Left ventricle myocardium superior (tissue), 1 donor: Measurements from ENCODE around the gene VAMP2. TPM values are rescaled to one million over a fixed set of nuclear protein-coding genes. Genes with fewer than 3 reads are reported as not detected.
A peak's percentile ranks its signal among the peaks of the same experiment; 100 is the strongest.

Experiments
- ATAC-seq: fragments of 200-7000 bp; cut with Tn5 transposase; one replicate; pipeline ENCODE4 v1.9.1; 2020; ENCODE audit warnings: mild to moderate bottlenecking, moderate library complexity
- DNase-seq: peaks from one replicate; pipeline ENCODE4 v3.0.0-alpha.2; 2020
- intact Hi-C: fragments of 100-400 bp; cut with micrococcal nuclease; formaldehyde crosslinking; loops from one replicate; pipeline ENCODE4 v1.11.0; 2022
- total RNA-seq: library from RNA; stranded (reverse); fragmentation: NEBNext Ultra II Directional; extraction: Animal tissue kit (Norgen Biotek cat#: 25700); gene quantifications from one replicate; pipeline ENCODE4 v1.2.1, GENCODE V29; 2021
- donor health status: DM: no; HTN: yes; CAD: no; lungs with severe emphysema.

The VAMP2 gene
- total RNA-seq, 1 donor from 2014 or later, result 62.3 TPM

- peak; percentile 75 for DNase-seq
- intact Hi-C loops, result no loop called here
Measured at GRCh38 chr17:8126491-8127066, 36.2 kb downstream of the VAMP2 start.

GRCh38 chr17:8125947-8126490 lies 36.7 kb downstream of the VAMP2 start:
- intact Hi-C loops, result no loop called here
- ATAC-seq (peak; percentile 1), DNase-seq (no peak)

More at GRCh38 chr17:8126491-8127066, 36.2 kb downstream of the VAMP2 start:
- ATAC-seq, result peak; percentile 72

GRCh38 chr17:8125154-8125946 lies 37.4 kb downstream of the VAMP2 start:
- ATAC-seq (peak; percentile 41), DNase-seq (peak; percentile 78)
- intact Hi-C loops, result no loop called here

- DNase-seq (no peak), ATAC-seq (no peak)
- intact Hi-C loops, result no loop called here
Measured at GRCh38 chr17:8124350-8125153, 38.2 kb downstream of the VAMP2 start.

GRCh38 chr17:8123695-8124349 lies 38.9 kb downstream of the VAMP2 start, which contains the start of gene HES7:
HES7 (minus strand) TSS chr17:8124106; CDS start chr17:8124084, 22 bp downstream.
- intact Hi-C loops, result no loop called here
- no peak for DNase-seq

GRCh38 chr17:8122924-8123694 lies 39.6 kb downstream of the VAMP2 start:
- DNase-seq (peak; percentile 66), ATAC-seq (no peak)
- intact Hi-C loops, result no loop called here

More at GRCh38 chr17:8123695-8124349, 38.9 kb downstream of the VAMP2 start, which contains the start of gene HES7:
- ATAC-seq, result no peak

GRCh38 chr17:8122422-8122923 lies 40.3 kb downstream of the VAMP2 start:
- DNase-seq (no peak), ATAC-seq (no peak)
- intact Hi-C loops, result no loop called here

- peak; percentile 37 for ATAC-seq
- DNase-seq, result peak; percentile 80
- intact Hi-C loops, result no loop called here
Measured at GRCh38 chr17:8121681-8122421, 40.9 kb downstream of the VAMP2 start.

GRCh38 chr17:8121407-8121680 lies 41.4 kb downstream of the VAMP2 start:
- DNase-seq (no peak), ATAC-seq (no peak)
- intact Hi-C loops, result no loop called here

GRCh38 chr17:8120520-8121406 lies 42.0 kb downstream of the VAMP2 start:
- DNase-seq, result peak; percentile 73
- peak; percentile 18 for ATAC-seq
- intact Hi-C loops, result no loop called here

GRCh38 chr17:8119581-8120519 lies 42.9 kb downstream of the VAMP2 start:
- DNase-seq, result peak; percentile 82
- intact Hi-C loops, result no loop called here
- peak; percentile 65 for ATAC-seq

GRCh38 chr17:8118769-8119580 lies 43.8 kb downstream of the VAMP2 start:
- ATAC-seq, result peak; percentile 82
- intact Hi-C loops, result no loop called here
- DNase-seq, result peak; percentile 95

- ATAC-seq (no peak), DNase-seq (peak; percentile 45)
- intact Hi-C loops, result no loop called here
Measured at GRCh38 chr17:8117980-8118768, 44.6 kb downstream of the VAMP2 start, which contains the start of gene ALOXE3. ALOXE3 (minus strand) TSS chr17:8118514; CDS start chr17:8117990, 524 bp downstream.
